Karpas-422 (cell line): ENCODE measurements around the gene PRDM16. TPM values are rescaled to one million over a fixed set of nuclear protein-coding genes. Genes with fewer than 3 reads are reported as not detected.

Experiments used
- DNase-seq: peaks from one replicate; pipeline ENCODE4 v3.0.0-alpha.2; 2015
- H2AFZ ChIP-seq: fragments of 200-600 bp; sonication (generic); 2 replicates; pipeline ENCODE4 v1.6.1; 2014; ENCODE audit warnings: antibody characterized with exemption, low read length, mixed read lengths
- H3K27ac ChIP-seq: fragments of 200-600 bp; sonication (generic); 2 replicates; pipeline ENCODE4 v1.5.1; 2014; ENCODE audit warnings: mild to moderate bottlenecking, low read length, moderate library complexity
- H3K27me3 ChIP-seq: fragments of 200-600 bp; sonication (generic); 2 replicates; pipeline ENCODE4 v1.6.1; 2014; ENCODE audit warnings: low read length, mixed read lengths
- H3K36me3 ChIP-seq: fragments of 200-600 bp; sonication (generic); 2 replicates; pipeline ENCODE4 v1.6.1; 2014; ENCODE audit warnings: low read length, mixed read lengths; ENCODE audit not compliant: insufficient read depth
- H3K4me1 ChIP-seq: fragments of 200-600 bp; sonication (generic); 2 replicates; pipeline ENCODE4 v1.6.1; 2014; ENCODE audit warnings: mild to moderate bottlenecking, low read length, mixed read lengths
- H3K4me2 ChIP-seq: fragments of 200-600 bp; sonication (generic); 2 replicates; pipeline ENCODE4 v1.6.1; 2014; ENCODE audit warnings: low read length, low read depth, mild to moderate bottlenecking; ENCODE audit not compliant: poor library complexity, severe bottlenecking
- H3K4me3 ChIP-seq: fragments of 200-600 bp; sonication (generic); 2 replicates; pipeline ENCODE4 v1.5.1; 2014; ENCODE audit warnings: mild to moderate bottlenecking, antibody characterized with exemption, low read length, mixed read lengths
- H3K79me2 ChIP-seq: fragments of 200-600 bp; sonication (generic); 2 replicates; pipeline ENCODE4 v1.6.1; 2014; ENCODE audit warnings: mild to moderate bottlenecking, low read length, mixed read lengths
- H3K9ac ChIP-seq: fragments of 200-600 bp; sonication (generic); 2 replicates; pipeline ENCODE4 v1.6.0; 2014; ENCODE audit warnings: low read length
- H3K9me2 ChIP-seq: fragments of 200-600 bp; sonication (generic), shearing (Covaris generic); replicated peaks from 2 replicates; pipeline ENCODE4 v1.6.0; 2014; ENCODE audit warnings: mild to moderate bottlenecking, low read length, moderate library complexity; ENCODE audit not compliant: insufficient read depth
- H3K9me3 ChIP-seq: fragments of 300-700, 200-600 bp; sonication (generic); 2 replicates; pipeline ENCODE4 v1.6.1; 2014; ENCODE audit warnings: low read length, mixed read lengths
- H4K20me1 ChIP-seq: fragments of 200-600 bp; sonication (generic); 2 replicates; pipeline ENCODE4 v1.6.1; 2014; ENCODE audit warnings: mild to moderate bottlenecking, antibody characterized with exemption, low read length, low read depth; ENCODE audit not compliant: insufficient read depth
- total RNA-seq: library from RNA; depleted of rRNA; stranded (reverse); fragments of >200 nt; shearing (Covaris generic); gene quantifications from 2 replicates; pipeline ENCODE4 v1.2.3, GENCODE V29; 2014; ENCODE audit warnings: low replicate concordance; rRNA removed

PRDM16 gene
- total RNA-seq = not detected in 2 replicates

DNA sequence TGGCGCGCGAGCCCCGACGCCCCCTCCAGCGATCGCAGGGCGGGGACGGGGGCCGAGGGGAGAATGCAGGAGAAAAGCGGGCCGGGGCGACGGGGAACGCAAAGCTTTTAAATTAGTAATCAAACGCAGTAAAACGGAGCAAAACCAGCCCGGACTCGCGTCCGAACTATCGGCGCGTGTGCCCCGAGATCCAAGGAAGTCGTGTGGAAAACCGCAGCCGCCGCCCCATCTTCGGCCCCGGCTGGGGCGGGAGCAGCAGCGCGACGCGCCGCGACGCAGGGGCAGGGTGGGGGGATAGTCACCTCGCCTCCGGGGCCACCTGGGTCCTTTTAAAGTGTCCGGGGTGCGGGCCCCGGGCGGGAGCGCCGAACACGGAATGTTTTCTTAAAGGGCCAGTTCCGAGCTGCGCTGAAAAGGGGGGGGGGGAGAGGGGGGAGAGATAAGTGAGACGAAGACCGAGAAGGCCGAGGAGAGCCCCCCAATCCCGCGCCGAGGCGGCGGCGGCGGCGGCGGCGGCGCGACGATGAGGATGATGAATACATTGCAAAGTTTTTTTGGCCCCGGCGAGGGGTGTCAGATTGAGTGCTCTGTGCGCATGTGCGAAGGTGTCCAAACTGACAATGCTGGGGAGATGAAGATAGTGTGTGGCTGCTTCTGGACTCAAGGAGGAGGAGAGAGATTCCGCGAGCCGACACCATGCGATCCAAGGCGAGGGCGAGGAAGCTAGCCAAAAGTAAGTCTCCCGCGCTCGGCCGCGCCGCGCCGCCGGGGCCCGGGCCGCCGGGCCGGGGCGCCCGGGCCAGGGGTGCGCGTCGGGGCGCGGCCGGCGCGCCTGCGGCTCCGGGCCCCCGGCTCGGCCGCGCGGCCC, at the start of gene PRDM16:
TSS of gene PRDM16 (plus strand) at position 640 of the 868 bp plus-strand sequence. CDS start at position 697, 57 bp downstream.
- H3K27me3 ChIP-seq = no peaks in the 10 kb centered on the region
- DNase-seq = no peak
- H3K9me3 ChIP-seq = no peaks in the 10 kb centered on the region; the same call in 1 of the 2 replicates
- no peak within 1 kb of the TSS for H3K9ac ChIP-seq
- no peak within 1 kb of the TSS for H3K4me2 ChIP-seq
- no peaks in the 10 kb centered on the region for H3K4me1 ChIP-seq
- no peak within 1 kb of the TSS for H2AFZ ChIP-seq
- no peak within 1 kb of the TSS for H3K27ac ChIP-seq
- H3K4me3 ChIP-seq = no peak within 1 kb of the TSS
- H3K9me2 ChIP-seq = no peaks in the 10 kb centered on the region
- H3K79me2 ChIP-seq = no peaks in the 10 kb centered on the region
- no peaks in the 10 kb centered on the region for H3K36me3 ChIP-seq
- H4K20me1 ChIP-seq = no peaks in the 10 kb centered on the region

DNA sequence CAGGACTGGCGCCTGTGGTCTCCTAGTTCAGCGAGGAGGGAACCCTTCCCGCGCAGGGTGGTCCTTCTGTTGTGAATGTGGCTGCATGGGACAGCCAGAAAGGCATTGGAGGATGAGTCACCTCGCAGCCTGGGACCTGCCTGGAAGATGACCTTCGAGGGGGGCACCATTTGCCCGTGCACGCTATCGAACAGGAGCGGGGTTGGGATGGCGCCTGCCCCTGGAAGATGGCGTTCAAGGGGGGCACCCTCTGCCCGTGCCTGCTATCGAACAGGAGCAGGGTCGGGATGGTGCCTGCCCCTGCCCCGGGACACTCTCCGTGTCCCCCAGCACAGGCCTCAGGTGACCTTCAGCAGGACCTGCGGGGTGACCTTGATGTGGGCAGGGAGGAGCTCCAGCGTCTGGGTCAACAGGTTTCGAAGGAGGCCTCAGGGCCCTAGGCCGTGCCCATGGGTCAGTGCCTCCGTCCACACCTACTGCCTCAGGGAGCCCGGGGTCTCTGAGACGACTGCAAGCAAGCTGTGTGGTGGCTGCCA, 49.4 kb upstream of the PRDM16 start:
- no peak overlapping the region for H2AFZ ChIP-seq
- no peaks in the 10 kb centered on the region for H3K4me1 ChIP-seq
- no peak overlapping the region for H3K4me2 ChIP-seq
- H3K27ac ChIP-seq = no peak overlapping the region
- H3K4me3 ChIP-seq = no peak overlapping the region
- no peak overlapping the region for H3K9ac ChIP-seq
- no peaks in the 10 kb centered on the region for H3K36me3 ChIP-seq
- no peak for DNase-seq
- H3K79me2 ChIP-seq = no peaks in the 10 kb centered on the region
- no peaks in the 10 kb centered on the region for H3K9me2 ChIP-seq
- no peaks in the 10 kb centered on the region for H3K9me3 ChIP-seq
- no peaks in the 10 kb centered on the region for H3K27me3 ChIP-seq
- H4K20me1 ChIP-seq = peaks cover 3% of the 10 kb centered on the region; the same call in 1 of the 2 replicates

DNA sequence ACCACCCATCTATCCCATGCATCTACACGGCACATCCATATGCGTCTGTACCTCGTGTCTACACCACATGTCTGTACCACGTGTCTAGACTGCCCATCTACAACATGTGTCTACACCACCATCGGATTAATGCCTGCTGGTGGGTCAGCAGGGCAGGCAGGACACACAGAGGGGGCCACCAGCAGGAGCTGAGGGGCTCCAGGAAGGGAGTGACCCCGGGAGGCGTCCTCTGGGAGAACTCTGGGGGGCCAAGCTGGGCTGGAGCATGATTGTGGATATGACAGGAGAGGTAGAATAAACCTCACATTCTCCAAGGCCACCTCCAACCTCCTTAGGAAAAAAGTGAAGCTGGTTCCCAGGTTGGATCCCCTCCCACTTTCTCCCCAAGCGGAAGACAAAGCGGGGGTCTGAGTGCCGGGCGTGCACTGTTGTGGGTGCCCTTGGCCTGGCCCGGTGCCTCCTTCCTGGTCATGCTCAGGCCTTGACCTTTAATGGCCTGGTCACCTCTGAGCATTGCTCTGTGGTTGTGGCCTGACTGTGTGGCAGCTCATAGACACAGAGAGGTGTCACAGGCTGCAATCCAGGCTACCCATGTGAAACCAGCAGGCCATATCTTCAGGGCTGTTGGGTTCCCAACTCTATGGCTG, 48.6 kb upstream of the PRDM16 start:
- H3K79me2 ChIP-seq = no peaks in the 10 kb centered on the region
- peaks cover 3% of the 10 kb centered on the region; the same call in 1 of the 2 replicates for H4K20me1 ChIP-seq
- H3K27me3 ChIP-seq = no peaks in the 10 kb centered on the region
- H3K9ac ChIP-seq = no peak overlapping the region
- H3K9me2 ChIP-seq = no peaks in the 10 kb centered on the region
- H3K4me1 ChIP-seq = no peaks in the 10 kb centered on the region
- no peak overlapping the region for H2AFZ ChIP-seq
- H3K36me3 ChIP-seq = no peaks in the 10 kb centered on the region
- no peak overlapping the region for H3K4me3 ChIP-seq
- no peak for DNase-seq
- no peak overlapping the region for H3K27ac ChIP-seq
- no peak overlapping the region for H3K4me2 ChIP-seq
- H3K9me3 ChIP-seq = no peaks in the 10 kb centered on the region

DNA sequence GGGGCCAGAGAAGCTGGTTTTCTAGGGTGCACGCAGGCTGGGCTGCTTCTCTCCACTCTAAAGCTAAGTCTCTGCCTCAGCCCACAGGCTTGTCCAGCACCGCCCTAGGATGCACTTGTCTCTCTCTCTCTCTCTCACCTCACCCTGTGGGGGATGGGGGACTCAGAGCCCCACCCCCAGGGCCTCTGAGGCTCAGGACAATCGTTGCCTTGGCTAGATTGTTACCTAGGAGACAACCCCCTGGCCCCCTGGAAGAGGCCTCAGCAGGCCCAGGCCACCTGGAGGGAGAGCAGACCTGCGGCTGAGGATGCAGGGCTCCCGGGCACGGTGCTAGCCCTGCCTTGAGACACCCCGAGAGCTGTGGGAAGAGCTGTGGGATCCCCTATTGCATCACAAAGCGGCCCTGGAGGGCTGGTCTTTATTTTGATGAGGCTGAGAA, 47.8 kb upstream of the PRDM16 start, which contains the start of gene ACTRT2:
TSS of gene ACTRT2 (plus strand) at position 235 of the 439 bp plus-strand sequence. CDS start 220 bp downstream, outside the sequence.
- H3K27ac ChIP-seq = no peak within 1 kb of the TSS
- H3K4me3 ChIP-seq = no peak within 1 kb of the TSS
- no peaks in the 10 kb centered on the region for H3K9me3 ChIP-seq
- H3K9me2 ChIP-seq = no peaks in the 10 kb centered on the region
- H4K20me1 ChIP-seq = no peaks in the 10 kb centered on the region
- H3K4me1 ChIP-seq = no peaks in the 10 kb centered on the region
- H3K9ac ChIP-seq = no peak within 1 kb of the TSS
- no peaks in the 10 kb centered on the region for H3K79me2 ChIP-seq
- no peaks in the 10 kb centered on the region for H3K27me3 ChIP-seq
- no peaks in the 10 kb centered on the region for H3K36me3 ChIP-seq
- no peak within 1 kb of the TSS for H2AFZ ChIP-seq
- H3K4me2 ChIP-seq = no peak within 1 kb of the TSS
- DNase-seq = no peak

DNA sequence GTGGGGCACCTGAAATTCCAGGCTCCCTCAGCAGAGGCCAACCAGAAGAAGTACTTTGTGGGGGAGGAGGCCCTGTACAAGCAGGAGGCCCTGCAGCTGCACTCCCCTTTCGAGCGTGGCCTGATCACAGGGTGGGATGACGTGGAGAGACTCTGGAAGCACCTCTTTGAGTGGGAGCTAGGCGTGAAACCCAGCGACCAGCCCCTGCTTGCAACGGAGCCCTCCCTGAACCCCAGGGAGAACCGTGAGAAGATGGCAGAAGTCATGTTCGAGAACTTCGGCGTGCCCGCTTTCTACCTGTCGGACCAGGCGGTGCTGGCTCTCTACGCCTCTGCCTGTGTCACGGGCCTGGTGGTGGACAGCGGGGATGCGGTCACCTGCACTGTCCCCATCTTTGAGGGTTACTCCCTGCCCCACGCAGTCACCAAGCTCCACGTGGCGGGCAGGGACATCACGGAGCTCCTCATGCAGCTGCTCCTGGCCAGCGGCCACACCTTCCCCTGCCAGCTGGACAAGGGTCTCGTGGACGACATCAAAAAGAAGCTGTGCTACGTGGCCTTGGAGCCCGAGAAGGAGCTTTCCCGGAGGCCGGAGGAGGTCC, 47.1 kb upstream of the PRDM16 start:
- no peaks in the 10 kb centered on the region for H3K79me2 ChIP-seq
- H3K36me3 ChIP-seq = no peaks in the 10 kb centered on the region
- H3K4me3 ChIP-seq = no peak overlapping the region
- DNase-seq = no peak
- H3K9me2 ChIP-seq = no peaks in the 10 kb centered on the region
- H3K27ac ChIP-seq = no peak overlapping the region
- H2AFZ ChIP-seq = no peak overlapping the region
- H3K27me3 ChIP-seq = no peaks in the 10 kb centered on the region
- no peaks in the 10 kb centered on the region for H3K4me1 ChIP-seq
- no peak overlapping the region for H3K4me2 ChIP-seq
- no peaks in the 10 kb centered on the region for H3K9me3 ChIP-seq
- no peaks in the 10 kb centered on the region for H4K20me1 ChIP-seq
- no peak overlapping the region for H3K9ac ChIP-seq

DNA sequence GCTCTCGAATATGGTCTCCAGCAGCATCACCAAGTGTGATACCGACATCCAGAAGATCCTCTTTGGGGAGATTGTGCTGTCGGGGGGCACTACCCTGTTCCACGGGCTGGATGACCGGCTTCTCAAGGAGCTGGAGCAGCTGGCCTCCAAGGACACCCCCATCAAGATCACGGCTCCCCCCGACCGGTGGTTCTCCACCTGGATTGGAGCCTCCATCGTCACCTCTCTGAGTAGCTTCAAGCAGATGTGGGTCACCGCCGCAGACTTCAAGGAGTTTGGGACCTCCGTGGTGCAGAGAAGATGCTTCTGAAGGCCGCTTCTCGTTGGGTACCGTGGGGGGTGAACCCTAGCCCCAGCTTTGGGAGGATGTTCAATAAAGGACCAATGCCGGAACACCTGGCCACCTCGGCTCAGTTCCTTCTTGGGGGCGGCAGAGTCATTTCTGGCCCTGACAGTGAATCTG, 46.5 kb upstream of the PRDM16 start:
- no peaks in the 10 kb centered on the region for H4K20me1 ChIP-seq
- no peaks in the 10 kb centered on the region for H3K79me2 ChIP-seq

DNA sequence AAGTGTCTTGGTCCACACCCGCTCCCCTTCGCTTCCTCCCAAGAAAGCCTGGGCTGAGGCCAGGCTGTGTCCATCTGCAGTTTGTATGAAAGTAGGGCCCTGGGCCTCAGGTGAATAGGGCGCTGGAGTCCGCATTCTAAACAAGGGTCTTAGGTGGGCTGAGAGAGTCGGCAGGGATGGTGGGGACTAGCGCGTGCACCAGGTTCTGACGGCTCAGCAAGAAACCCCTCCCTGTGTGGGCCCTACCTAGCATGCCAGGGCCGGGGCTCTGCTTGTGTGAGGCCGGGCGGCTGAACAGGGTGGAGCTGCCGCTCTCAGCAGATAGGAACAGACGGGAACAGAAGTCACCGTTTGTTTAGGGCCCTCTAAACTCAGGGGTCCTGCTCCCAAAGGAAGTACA, 46.0 kb upstream of the PRDM16 start:
- Histone ChIP-seq H3K9me2 (no peaks in the 10 kb centered on the region), H3K4me3 (no peak overlapping the region), H3K4me2 (no peak overlapping the region), H3K79me2 (no peaks in the 10 kb centered on the region), H3K4me1 (no peaks in the 10 kb centered on the region), H3K27me3 (no peaks in the 10 kb centered on the region), H3K9ac (no peak overlapping the region), H2AFZ (no peak overlapping the region), H3K36me3 (no peaks in the 10 kb centered on the region), H4K20me1 (no peaks in the 10 kb centered on the region), H3K9me3 (no peaks in the 10 kb centered on the region), H3K27ac (no peak overlapping the region)
- DNase-seq = no peak

More for the DNA sequence above, 46.5 kb upstream of the PRDM16 start:
- Histone ChIP-seq H3K9me2 (no peaks in the 10 kb centered on the region), H3K9ac (no peak overlapping the region), H3K27me3 (no peaks in the 10 kb centered on the region), H3K9me3 (no peaks in the 10 kb centered on the region), H3K4me3 (no peak overlapping the region), H3K4me1 (no peaks in the 10 kb centered on the region), H3K27ac (no peak overlapping the region), H3K4me2 (no peak overlapping the region), H3K36me3 (no peaks in the 10 kb centered on the region), H2AFZ (no peak overlapping the region)
- DNase-seq = no peak
